Large intestine (tissue), 3 donors: ENCODE measurements around the gene OR52W1. TPM values are rescaled to one million over a fixed set of nuclear protein-coding genes. Genes with fewer than 3 reads are reported as not detected.
"Not testable (repeated sequence)": the region's sequence is repeated elsewhere in the genome, so short reads cannot be mapped to it uniquely, and the experiment has no call there.

ENCODE experiments used
- DNase-seq, 2 donors: peaks; one replicate each; pipeline versions ENCODE4 v3.0.0 to v3.0.0-alpha.2; 2013
- H3K27ac ChIP-seq: one replicate; pipeline ENCODE4 v1.5.1; 2013; ENCODE audit warnings: low read length
- H3K27me3 ChIP-seq: 2 replicates; pipeline ENCODE4 v1.6.1; 2013; ENCODE audit warnings: low read length; ENCODE audit not compliant: control insufficient read depth, insufficient read depth
- H3K36me3 ChIP-seq: 2 replicates; pipeline ENCODE4 v1.6.1; 2013; ENCODE audit warnings: low read length; ENCODE audit not compliant: control insufficient read depth, insufficient read depth
- H3K4me1 ChIP-seq: one replicate; pipeline ENCODE4 v1.6.1; 2013; ENCODE audit warnings: low read length; ENCODE audit not compliant: control insufficient read depth, insufficient read depth
- H3K4me3 ChIP-seq: one replicate; pipeline ENCODE4 v1.5.1; 2013; ENCODE audit warnings: low read length
- H3K9me3 ChIP-seq: one replicate; pipeline ENCODE4 v1.6.1; 2013; ENCODE audit warnings: mild to moderate bottlenecking, low read depth, low read length, moderate library complexity; ENCODE audit not compliant: control insufficient read depth
- WGBS: methylation state at CpG from one replicate; pipeline ENCODE4 v1.1.5; 2013; ENCODE audit warnings: low lambda C conversion rate; ENCODE audit not compliant: insufficient coverage; 5-methylcytosine and 5-hydroxymethylcytosine counted together
- polyA plus RNA-seq: library from polyadenylated mRNA; unstranded; fragments of 120-200 nt; gene quantifications from one replicate; pipeline ENCODE4 v1.2.1, GENCODE V29; 2013

The OR52W1 gene
- polyA plus RNA-seq, 1 donor, result 0.10 TPM

- not testable (repeated sequence) for H3K27ac ChIP-seq, H3K27me3 ChIP-seq, H3K36me3 ChIP-seq, H3K9me3 ChIP-seq, DNase-seq, H3K4me3 ChIP-seq
- 97% methylated on average over 3 of the region's 3 CpGs for WGBS
- H3K4me1 ChIP-seq, result peaks cover 25% of the 10 kb centered on the region
These were observed 49.9 kb downstream of the OR52W1 start for GRCh38 chr11:6248897-6249296.

Other genes starting within 250 kb of the OR52W1 start
- gene OR56A5, start 230.7 kb upstream of the OR52W1 start, polyA plus RNA-seq, result not detected
- gene OR52L1, start 212.2 kb upstream of the OR52W1 start, polyA plus RNA-seq, result not detected
- not detected for gene OR56A4, start 192.3 kb upstream of the OR52W1 start, polyA plus RNA-seq
- gene OR56A1, start 168.5 kb upstream of the OR52W1 start, polyA plus RNA-seq, result 0.01 TPM
- 0.19 TPM for gene OR56B4, start 91.5 kb upstream of the OR52W1 start, polyA plus RNA-seq
- gene OR52B2, start 28.9 kb upstream of the OR52W1 start, polyA plus RNA-seq, result not detected
- gene C11orf42, start 6.3 kb downstream of the OR52W1 start, polyA plus RNA-seq, result 1.2 TPM
- 104 TPM for gene FHIP1B, start 35.4 kb downstream of the OR52W1 start, polyA plus RNA-seq
- gene CNGA4, start 39.9 kb downstream of the OR52W1 start, polyA plus RNA-seq, result 0.16 TPM
- gene CCKBR, start 60.6 kb downstream of the OR52W1 start, polyA plus RNA-seq, result 0.55 TPM
- gene CAVIN3, start 121.3 kb downstream of the OR52W1 start, polyA plus RNA-seq, result 16.4 TPM
- 31.8 TPM for gene SMPD1, start 191.2 kb downstream of the OR52W1 start, polyA plus RNA-seq
- gene APBB1, start 219.9 kb downstream of the OR52W1 start, polyA plus RNA-seq, result 27.6 TPM
- 3.0 TPM for gene HPX, start 241.8 kb downstream of the OR52W1 start, polyA plus RNA-seq